Kidney epithelial cell (primary cell): ENCODE results near the gene DGKD. TPM values are rescaled to one million over a fixed set of nuclear protein-coding genes. Genes with fewer than 3 reads are reported as not detected.
"Not testable (repeated sequence)": the region's sequence is repeated elsewhere in the genome, so short reads cannot be mapped to it uniquely, and the experiment has no call there.

Experiments used
- DNase-seq: peaks from one replicate; pipeline ENCODE4 v3.0.0-alpha.2; 2010; ENCODE audit warnings: low read depth
- H3K27me3 ChIP-seq: 2 replicates; pipeline ENCODE4 v1.6.0; 2011; ENCODE audit warnings: low read length; ENCODE audit not compliant: control insufficient read depth, insufficient read depth
- H3K36me3 ChIP-seq: 2 replicates; pipeline ENCODE4 v1.5.1; 2011; ENCODE audit warnings: low read length; ENCODE audit not compliant: control insufficient read depth, insufficient read depth
- H3K4me3 ChIP-seq: 2 replicates; pipeline ENCODE4 v1.5.1; 2011; ENCODE audit warnings: low read depth, mild to moderate bottlenecking, control low read depth, low read length
- total RNA-seq: library from RNA; depleted of rRNA; stranded (reverse); fragments of >200 nt; gene quantifications from 2 replicates; pipeline ENCODE4 v1.2.3, GENCODE V29; 2015
- TF ChIP-seq, protein P1 (sequence below): IDR thresholded peaks from 2 replicates; pipeline ENCODE4 v1.5.1; 2011; ENCODE audit warnings: mild to moderate bottlenecking, moderate library complexity, low read length, control low read depth, inconsistent platforms; ENCODE audit not compliant: insufficient read depth, poor library complexity, severe bottlenecking

The DGKD gene
- total RNA-seq, 1 donor from 2014 or later, result 16.0 TPM

DNA sequence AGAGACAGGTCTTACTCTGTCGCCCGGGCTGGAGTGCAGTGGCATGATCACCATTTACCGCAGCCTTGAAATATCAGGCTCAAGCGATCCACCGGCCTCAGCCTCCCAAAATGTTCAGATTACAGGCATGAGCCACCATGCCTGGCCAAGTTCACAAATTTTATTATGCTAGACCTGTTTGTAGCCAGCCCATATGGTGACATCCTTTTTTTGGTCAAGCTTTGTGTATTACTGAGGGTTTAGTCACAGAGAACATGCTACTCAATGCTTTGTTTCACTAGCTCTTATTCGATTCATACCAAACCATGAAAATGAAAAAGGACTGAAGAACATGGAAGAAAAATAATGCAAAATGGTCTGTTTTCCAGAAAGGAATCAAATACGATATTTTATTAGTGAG is 41.4 kb downstream of the DGKD start:
- H3K36me3 ChIP-seq, result no peaks in the 10 kb centered on the region
- H3K27me3 ChIP-seq, result no peaks in the 10 kb centered on the region
- TF ChIP-seq, protein P1, sequence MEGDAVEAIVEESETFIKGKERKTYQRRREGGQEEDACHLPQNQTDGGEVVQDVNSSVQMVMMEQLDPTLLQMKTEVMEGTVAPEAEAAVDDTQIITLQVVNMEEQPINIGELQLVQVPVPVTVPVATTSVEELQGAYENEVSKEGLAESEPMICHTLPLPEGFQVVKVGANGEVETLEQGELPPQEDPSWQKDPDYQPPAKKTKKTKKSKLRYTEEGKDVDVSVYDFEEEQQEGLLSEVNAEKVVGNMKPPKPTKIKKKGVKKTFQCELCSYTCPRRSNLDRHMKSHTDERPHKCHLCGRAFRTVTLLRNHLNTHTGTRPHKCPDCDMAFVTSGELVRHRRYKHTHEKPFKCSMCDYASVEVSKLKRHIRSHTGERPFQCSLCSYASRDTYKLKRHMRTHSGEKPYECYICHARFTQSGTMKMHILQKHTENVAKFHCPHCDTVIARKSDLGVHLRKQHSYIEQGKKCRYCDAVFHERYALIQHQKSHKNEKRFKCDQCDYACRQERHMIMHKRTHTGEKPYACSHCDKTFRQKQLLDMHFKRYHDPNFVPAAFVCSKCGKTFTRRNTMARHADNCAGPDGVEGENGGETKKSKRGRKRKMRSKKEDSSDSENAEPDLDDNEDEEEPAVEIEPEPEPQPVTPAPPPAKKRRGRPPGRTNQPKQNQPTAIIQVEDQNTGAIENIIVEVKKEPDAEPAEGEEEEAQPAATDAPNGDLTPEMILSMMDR, result no peak
- DNase-seq, result no peak
- no peak overlapping the region for H3K4me3 ChIP-seq

GRCh38 chr2:233396726-233397665 is 42.7 kb downstream of the DGKD start:
- not testable (repeated sequence) for H3K4me3 ChIP-seq, DNase-seq, H3K27me3 ChIP-seq, H3K36me3 ChIP-seq

DNA sequence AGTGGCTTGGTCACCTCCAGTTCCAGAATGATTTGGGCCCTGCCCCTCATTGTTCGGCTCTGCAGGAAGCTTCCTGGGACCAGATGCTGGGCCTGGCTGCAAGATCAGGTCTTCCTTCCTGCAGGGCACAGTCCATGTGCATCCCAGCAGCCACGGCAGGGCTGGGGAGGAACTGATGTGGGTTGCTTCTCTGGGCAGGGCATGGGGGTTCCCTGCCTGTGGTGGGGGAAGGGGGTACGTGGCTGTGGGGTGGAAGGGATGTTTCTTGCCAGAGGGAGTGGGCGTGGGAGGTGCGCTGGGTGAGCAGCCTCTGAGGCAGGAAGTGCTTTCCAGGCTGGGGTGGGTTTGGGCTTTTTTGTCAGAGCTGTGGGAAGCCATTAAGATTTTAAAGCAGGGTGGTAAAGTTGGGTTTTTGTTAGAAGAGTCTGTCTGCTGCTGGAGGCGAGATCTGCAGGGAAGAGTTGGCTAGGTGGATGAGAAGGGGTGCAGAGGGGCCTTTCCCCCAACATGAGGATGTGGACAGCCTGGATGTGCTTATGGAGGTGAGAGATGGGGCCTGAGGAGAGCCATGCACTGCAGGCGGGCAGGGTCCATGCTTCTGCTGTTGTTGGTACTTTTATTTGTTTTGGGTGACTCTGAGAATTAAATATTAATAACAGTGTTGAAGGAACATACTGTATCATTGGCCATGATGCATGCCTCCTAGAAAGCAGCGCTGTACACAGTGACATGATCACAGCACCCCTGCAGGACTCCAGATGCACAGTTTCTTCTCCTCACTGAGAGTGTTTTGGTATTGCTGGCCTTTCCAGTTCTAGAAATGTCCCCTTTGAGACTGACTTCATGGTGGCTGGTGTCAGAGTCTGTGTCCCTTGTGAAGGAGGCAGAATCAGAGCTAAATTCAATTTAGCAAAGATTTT is 45.3 kb downstream of the DGKD start:
- TF ChIP-seq, protein P1, result no peak
- Histone ChIP-seq H3K4me3 (no peak overlapping the region), H3K27me3 (no peaks in the 10 kb centered on the region), H3K36me3 (no peaks in the 10 kb centered on the region)
- no peak for DNase-seq

DNA sequence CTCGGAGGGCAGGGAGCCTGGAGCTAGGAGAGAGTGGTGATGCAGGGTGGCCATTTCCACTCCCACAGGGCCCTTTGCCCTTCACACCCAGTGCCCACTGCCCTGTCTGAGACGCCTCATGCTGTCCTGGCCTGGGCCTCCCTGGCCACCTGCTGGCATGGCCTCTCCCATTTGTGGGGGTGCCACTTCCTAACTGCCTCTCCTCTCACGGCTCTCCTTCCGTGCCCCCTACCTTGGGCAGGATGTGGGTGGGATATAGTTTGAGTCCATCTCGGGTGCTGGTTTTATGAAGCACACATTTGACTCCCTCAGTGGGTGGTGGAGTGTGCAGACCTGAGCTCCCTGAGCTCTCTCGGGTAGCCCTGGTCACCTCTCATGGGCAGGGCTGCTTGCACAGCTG is 46.0 kb downstream of the DGKD start:
- Histone ChIP-seq H3K4me3 (no peak overlapping the region), H3K36me3 (no peaks in the 10 kb centered on the region), H3K27me3 (no peaks in the 10 kb centered on the region)
- DNase-seq, result no peak
- TF ChIP-seq, protein P1, result no peak

DNA sequence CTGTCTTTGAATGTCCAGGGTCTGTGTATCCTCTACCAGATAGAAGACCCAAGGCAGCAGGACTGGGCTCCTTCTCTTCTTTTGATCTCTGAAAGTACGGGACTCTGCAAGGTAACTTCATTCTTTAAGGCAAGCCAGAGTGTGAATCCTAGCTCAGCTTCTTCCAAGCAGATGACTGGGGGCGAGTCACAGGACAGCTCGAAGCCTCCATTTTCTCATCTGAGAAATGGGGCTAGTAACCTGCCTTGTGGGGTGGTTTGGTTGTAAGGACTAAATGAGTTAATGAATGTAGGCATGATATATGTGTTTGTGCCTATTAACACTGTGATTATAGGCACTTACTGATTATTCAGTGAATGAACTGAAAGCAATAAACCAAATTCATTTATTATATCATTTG is 46.7 kb downstream of the DGKD start:
- Histone ChIP-seq H3K36me3 (no peaks in the 10 kb centered on the region), H3K27me3 (no peaks in the 10 kb centered on the region), H3K4me3 (no peak overlapping the region)
- TF ChIP-seq, protein P1, result no peak
- no peak for DNase-seq

- TF ChIP-seq, protein P1, result no peak
- no peaks in the 10 kb centered on the region for H3K36me3 ChIP-seq
- H3K4me3 ChIP-seq, result no peak overlapping the region
- DNase-seq, result no peak
- no peaks in the 10 kb centered on the region for H3K27me3 ChIP-seq
Observed at GRCh38 chr2:233402346-233402745, 48.1 kb downstream of the DGKD start.
